HEK293 (cell line): ENCODE data around the gene CASP3.

Experiments
- CTCF ChIA-PET: fragments of 350-600 bp; formaldehyde crosslinking; extraction: SDS; loops from one replicate; lab custom pipeline; 2021; ENCODE audit warnings: antibody characterized with exemption; lab: Yijun Ruan, JAX
- POLR2A ChIA-PET: fragments of 300-600 bp; formaldehyde crosslinking; extraction: SDS; loops from one replicate; lab custom pipeline; 2020; ENCODE audit warnings: antibody characterized with exemption, inconsistent platforms; lab: Yijun Ruan, JAX
- H3K27ac ChIP-seq: fragments of 200-500 bp; sonication (Bioruptor generic); 2 replicates; pipeline ENCODE4 v1.5.1; 2014; ENCODE audit warnings: low read depth, low read length, control low read depth, inconsistent platforms; ENCODE audit errors: extremely low read depth
- H3K36me3 ChIP-seq, 2 experiments: fragments of 200-500 bp in 1 of 2; sonication (Bioruptor generic) in 1 of 2; 1 replicate in 1 of 2; 2 replicates in 1 of 2; pipeline ENCODE4 v1.5.1; 2014 to 2017; ENCODE audit warnings: inconsistent platforms in 2 of 2, low read length in 2 of 2; ENCODE audit not compliant: control insufficient read depth in 2 of 2, insufficient read depth in 1 of 2
- H3K4me1 ChIP-seq: fragments of 200-500 bp; sonication (Bioruptor generic); 2 replicates; pipeline ENCODE4 v1.5.1; 2014; ENCODE audit warnings: mild to moderate bottlenecking, low read length, inconsistent platforms; ENCODE audit not compliant: control insufficient read depth, insufficient read depth
- H3K4me3 ChIP-seq: 2 replicates; pipeline ENCODE4 v1.5.1; 2011; ENCODE audit warnings: low read depth, mild to moderate bottlenecking, control low read depth, low read length, moderate library complexity
- H3K9me3 ChIP-seq: fragments of 200-500 bp; sonication (Bioruptor generic); 2 replicates; pipeline ENCODE4 v1.5.1; 2014; ENCODE audit warnings: low read depth, low read length, inconsistent platforms; ENCODE audit not compliant: control insufficient read depth, insufficient read depth
- FEZF1 ChIP-seq: fragments of 450-650 bp; formaldehyde crosslinking; IDR thresholded peaks from 2 replicates; pipeline ENCODE4 v1.5.1; 2016; ENCODE audit warnings: missing biosample characterization, missing genetic modification characterization
- GFI1B ChIP-seq: fragments of 450-650 bp; formaldehyde crosslinking; IDR thresholded peaks from 2 replicates; pipeline ENCODE4 v1.5.1; 2016; ENCODE audit warnings: missing biosample characterization, missing genetic modification characterization
- GLIS1 ChIP-seq: fragments of 450-650 bp; formaldehyde crosslinking; IDR thresholded peaks from 2 replicates; pipeline ENCODE4 v1.5.1; 2016; ENCODE audit warnings: missing biosample characterization, missing genetic modification characterization
- TCF7L2 ChIP-seq: IDR thresholded peaks from 2 replicates; pipeline ENCODE4 v1.6.1; 2011; ENCODE audit warnings: low read depth, mild to moderate bottlenecking, inconsistent platforms, low read length, moderate library complexity, borderline replicate concordance
- ZBTB8A ChIP-seq: fragments of 450-650 bp; formaldehyde crosslinking; IDR thresholded peaks from 2 replicates; pipeline ENCODE4 v1.5.1; 2016; ENCODE audit warnings: missing biosample characterization, missing genetic modification characterization
- ZNF114 ChIP-seq: fragments of 450-650 bp; formaldehyde crosslinking; IDR thresholded peaks from 2 replicates; pipeline ENCODE4 v1.5.0; 2017; ENCODE audit warnings: missing biosample characterization, missing genetic modification characterization
- ZNF138 ChIP-seq: fragments of 450-650 bp; formaldehyde crosslinking; IDR thresholded peaks from 2 replicates; pipeline ENCODE4 v1.5.1; 2016; ENCODE audit warnings: missing biosample characterization, missing genetic modification characterization, borderline replicate concordance
- ZNF184 ChIP-seq: fragments of 450-650 bp; IDR thresholded peaks from 2 replicates; pipeline ENCODE4 v1.5.1; 2018; ENCODE audit warnings: missing biosample characterization, mild to moderate bottlenecking, missing genetic modification characterization
- ZNF202 ChIP-seq: fragments of 450-650 bp; formaldehyde crosslinking; IDR thresholded peaks from 2 replicates; pipeline ENCODE4 v1.5.1; 2016; ENCODE audit warnings: missing biosample characterization, missing genetic modification characterization, borderline replicate concordance
- ZNF214 ChIP-seq: fragments of 450-650 bp; formaldehyde crosslinking; IDR thresholded peaks from 2 replicates; pipeline ENCODE4 v1.5.1; 2017; ENCODE audit warnings: missing biosample characterization, mild to moderate bottlenecking, missing genetic modification characterization, borderline replicate concordance
- ZNF221 ChIP-seq: fragments of 450-650 bp; formaldehyde crosslinking; IDR thresholded peaks from 2 replicates; pipeline ENCODE4 v1.5.1; 2017; ENCODE audit warnings: missing biosample characterization, missing genetic modification characterization, borderline replicate concordance
- ZNF362 ChIP-seq: fragments of 450-650 bp; formaldehyde crosslinking; IDR thresholded peaks from 2 replicates; pipeline ENCODE4 v1.5.1; 2016; ENCODE audit warnings: missing biosample characterization, missing genetic modification characterization
- ZNF391 ChIP-seq: fragments of 450-650 bp; formaldehyde crosslinking; IDR thresholded peaks from 2 replicates; pipeline ENCODE4 v1.5.1; 2016; ENCODE audit warnings: low read depth, missing biosample characterization, missing genetic modification characterization, borderline replicate concordance
- ZNF398 ChIP-seq: fragments of 450-650 bp; formaldehyde crosslinking; IDR thresholded peaks from 2 replicates; pipeline ENCODE4 v1.5.1; 2017; ENCODE audit warnings: missing biosample characterization, missing genetic modification characterization
- ZNF416 ChIP-seq: fragments of 450-650 bp; formaldehyde crosslinking; IDR thresholded peaks from 2 replicates; pipeline ENCODE4 v1.5.1; 2016; ENCODE audit warnings: missing biosample characterization, missing genetic modification characterization
- ZNF473 ChIP-seq: fragments of 450-650 bp; formaldehyde crosslinking; IDR thresholded peaks from 2 replicates; pipeline ENCODE4 v1.5.1; 2017; ENCODE audit warnings: missing biosample characterization, missing genetic modification characterization
- ZNF514 ChIP-seq: fragments of 450-650 bp; formaldehyde crosslinking; IDR thresholded peaks from 2 replicates; pipeline ENCODE4 v1.5.1; 2016; ENCODE audit warnings: missing biosample characterization, missing genetic modification characterization
- ZNF521 ChIP-seq: fragments of 450-650 bp; formaldehyde crosslinking; IDR thresholded peaks from 2 replicates; pipeline ENCODE4 v1.5.1; 2017; ENCODE audit warnings: missing biosample characterization, mild to moderate bottlenecking, missing genetic modification characterization
- ZNF544 ChIP-seq: fragments of 450-650 bp; formaldehyde crosslinking; IDR thresholded peaks from 2 replicates; pipeline ENCODE4 v1.5.0; 2017; ENCODE audit warnings: missing biosample characterization, missing genetic modification characterization
- ZNF677 ChIP-seq: fragments of 450-650 bp; IDR thresholded peaks from 2 replicates; pipeline ENCODE4 v1.5.0; 2018; ENCODE audit warnings: missing biosample characterization, mild to moderate bottlenecking, missing genetic modification characterization, moderate library complexity
- ZNF76 ChIP-seq: fragments of 450-650 bp; formaldehyde crosslinking; IDR thresholded peaks from 2 replicates; pipeline ENCODE4; 2016; ENCODE audit warnings: low read depth, missing biosample characterization, missing genetic modification characterization, borderline replicate concordance
- ZNF777 ChIP-seq: fragments of 450-650 bp; formaldehyde crosslinking; IDR thresholded peaks from 2 replicates; pipeline ENCODE4 v1.5.1; 2017; ENCODE audit warnings: missing biosample characterization, missing genetic modification characterization, borderline replicate concordance
- ZNF791 ChIP-seq: fragments of 450-650 bp; formaldehyde crosslinking; IDR thresholded peaks from 2 replicates; pipeline ENCODE4 v1.5.1; 2016; ENCODE audit warnings: missing biosample characterization, missing genetic modification characterization

CASP3 gene

GRCh38 chr4:184596044-184596616 lies 53.1 kb downstream of the CASP3 start:
- CTCF ChIA-PET = no interaction called here
- POLR2A ChIA-PET = no interaction called here
- H3K27ac ChIP-seq = no peak overlapping the region

GRCh38 chr4:184595430-184595829 lies 53.8 kb downstream of the CASP3 start:
- H3K4me3 ChIP-seq = no peak overlapping the region
- no peaks in the 10 kb centered on the region for H3K4me1 ChIP-seq
- no peaks in the 10 kb centered on the region for H3K9me3 ChIP-seq
- TF ChIP-seq ZNF398 (tag by site-specific recombination) (no peak), ZNF521 (tag by site-specific recombination) (no peak), GLIS1 (tag by site-specific recombination) (no peak), ZNF221 (tag by site-specific recombination) (no peak), ZNF416 (no peak), ZNF202 (tag by site-specific recombination) (no peak)
- TF ChIP-seq, all 188 proteins: peak for 0
- H3K27ac ChIP-seq = no peak overlapping the region
- no peaks in the 10 kb centered on the region for H3K36me3 ChIP-seq
- POLR2A ChIA-PET = no interaction called here
- CTCF ChIA-PET = no interaction called here

More at GRCh38 chr4:184596044-184596616, 53.1 kb downstream of the CASP3 start:
- TF ChIP-seq GFI1B (tag by site-specific recombination) (no peak), ZNF114 (tag by site-specific recombination) (no peak), ZBTB8A (no peak), FEZF1 (tag by site-specific recombination) (no peak), ZNF677 (tag by site-specific recombination) (no peak), ZNF473 (tag by site-specific recombination) (no peak), ZNF514 (no peak), TCF7L2 (no peak), ZNF791 (tag by site-specific recombination) (no peak), ZNF391 (no peak), ZNF138 (tag by site-specific recombination) (no peak), ZNF202 (tag by site-specific recombination) (no peak), ZNF362 (tag by site-specific recombination) (no peak), ZNF184 (no peak), ZNF76 (tag by site-specific recombination) (no peak), ZNF214 (tag by site-specific recombination) (no peak), ZNF777 (tag by site-specific recombination) (no peak), ZNF544 (tag by site-specific recombination) (no peak)
- Histone ChIP-seq H3K9me3 (no peaks in the 10 kb centered on the region), H3K4me1 (no peaks in the 10 kb centered on the region), H3K4me3 (no peak overlapping the region), H3K36me3 (no peaks in the 10 kb centered on the region)
